Measurements from ENCODE around the gene FGGY. TPM values are rescaled to one million over a fixed set of nuclear protein-coding genes. Genes with fewer than 3 reads are reported as not detected.

The FGGY gene
- total and polyA plus RNA-seq, 2 donors (not counting 3 experiments of a cell fraction or from before 2014, with no cell fraction given), result 5.6 to 6.4 TPM

- no peaks in the 10 kb centered on the region for H3K9me1 ChIP-seq (replicated peaks; ENCODE audit: control insufficient read depth, extremely low read depth, insufficient read depth, low read length)
- intact Hi-C loops (cut with micrococcal nuclease), result no loop called here
- no peak overlapping the region for H3K9ac ChIP-seq (replicated peaks; ENCODE audit: extremely low read depth, insufficient read depth, low read length)
- no peaks in the 10 kb centered on the region for H3K27me3 ChIP-seq (ENCODE audit: control insufficient read depth in 2 of 2, insufficient read depth in 2 of 2, low read length in 2 of 2)
- ChIA-PET CTCF (no interaction called here), POLR2A (no interaction called here)
- no TSS peak for BruUV-seq (replicated peaks)
- H3K4me3 ChIP-seq (replicated peaks in 1 of 3; ENCODE audit: insufficient read depth in 1 of 3, low read depth in 1 of 3, low read length in 3 of 3), result no peak overlapping the region
- TF ChIP-seq JUN (IDR thresholded peaks at IDR 0.05; ENCODE audit: borderline replicate concordance, insufficient read depth, insufficient read length, low read depth), result no peak
- TF ChIP-seq GATA2 (IDR thresholded peaks at IDR 0.05; ENCODE audit: insufficient read depth, insufficient read length, low read depth, low read length), result no peak
- TF ChIP-seq, protein P1, sequence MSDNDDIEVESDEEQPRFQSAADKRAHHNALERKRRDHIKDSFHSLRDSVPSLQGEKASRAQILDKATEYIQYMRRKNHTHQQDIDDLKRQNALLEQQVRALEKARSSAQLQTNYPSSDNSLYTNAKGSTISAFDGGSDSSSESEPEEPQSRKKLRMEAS (IDR thresholded peaks at IDR 0.05; ENCODE audit: insufficient read depth, insufficient read length), result no peak
- TF ChIP-seq, protein P2, sequence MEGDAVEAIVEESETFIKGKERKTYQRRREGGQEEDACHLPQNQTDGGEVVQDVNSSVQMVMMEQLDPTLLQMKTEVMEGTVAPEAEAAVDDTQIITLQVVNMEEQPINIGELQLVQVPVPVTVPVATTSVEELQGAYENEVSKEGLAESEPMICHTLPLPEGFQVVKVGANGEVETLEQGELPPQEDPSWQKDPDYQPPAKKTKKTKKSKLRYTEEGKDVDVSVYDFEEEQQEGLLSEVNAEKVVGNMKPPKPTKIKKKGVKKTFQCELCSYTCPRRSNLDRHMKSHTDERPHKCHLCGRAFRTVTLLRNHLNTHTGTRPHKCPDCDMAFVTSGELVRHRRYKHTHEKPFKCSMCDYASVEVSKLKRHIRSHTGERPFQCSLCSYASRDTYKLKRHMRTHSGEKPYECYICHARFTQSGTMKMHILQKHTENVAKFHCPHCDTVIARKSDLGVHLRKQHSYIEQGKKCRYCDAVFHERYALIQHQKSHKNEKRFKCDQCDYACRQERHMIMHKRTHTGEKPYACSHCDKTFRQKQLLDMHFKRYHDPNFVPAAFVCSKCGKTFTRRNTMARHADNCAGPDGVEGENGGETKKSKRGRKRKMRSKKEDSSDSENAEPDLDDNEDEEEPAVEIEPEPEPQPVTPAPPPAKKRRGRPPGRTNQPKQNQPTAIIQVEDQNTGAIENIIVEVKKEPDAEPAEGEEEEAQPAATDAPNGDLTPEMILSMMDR (IDR thresholded peaks at IDR 0.05; ENCODE audit: extremely low read depth in 1 of 2, insufficient read depth in 1 of 2, low read depth in 1 of 2, low read length in 2 of 2), result no peak
- TF ChIP-seq MYC (IDR thresholded peaks at IDR 0.05; ENCODE audit: low read depth, low read length), result no peak
- no peak for TF ChIP-seq POLR2AphosphoS5 (IDR thresholded peaks at IDR 0.05; ENCODE audit: insufficient read depth, low read depth, low read length)
- TF ChIP-seq FOS (IDR thresholded peaks at IDR 0.05; ENCODE audit: borderline replicate concordance, insufficient read depth, low read length), result no peak
- TF ChIP-seq EZH2 (IDR thresholded peaks at IDR 0.05; ENCODE audit: borderline replicate concordance, low read depth, low read length, severe bottlenecking), result no peak
- TF ChIP-seq POLR2A (IDR thresholded peaks at IDR 0.05; ENCODE audit: low read depth, low read length), result no peak
- no peak overlapping the region for H3K27ac ChIP-seq (ENCODE audit: insufficient read depth, low read depth, low read length)
- H3K79me2 ChIP-seq (ENCODE audit: control insufficient read depth, insufficient read depth, low read length), result no peaks in the 10 kb centered on the region
- FAIRE-seq, result no peak
- H3K36me3 ChIP-seq (ENCODE audit: control insufficient read depth in 2 of 2, extremely low read depth in 1 of 2, insufficient read depth in 2 of 2, low read length in 2 of 2), result no peaks in the 10 kb centered on the region
- H3K4me1 ChIP-seq (ENCODE audit: control insufficient read depth, extremely low read depth, insufficient read depth, low read length), result peaks cover 1% of the 10 kb centered on the region
- H3K4me2 ChIP-seq (ENCODE audit: insufficient read depth, low read length), result no peak overlapping the region
- no peak overlapping the region for H2AFZ ChIP-seq (ENCODE audit: low read depth, low read length)
- H3K9me3 ChIP-seq (replicated peaks; ENCODE audit: control insufficient read depth, insufficient read depth, low read length), result no peaks in the 10 kb centered on the region
- dilution Hi-C loops (cut with MboI; ENCODE audit: extremely low pct_ligation_motif_present, low sequenced_read_pairs), result no loop called here
- no peaks in the 10 kb centered on the region for H4K20me1 ChIP-seq (replicated peaks; ENCODE audit: control insufficient read depth, extremely low read depth, insufficient read depth, low read length)
- DNase-seq (ENCODE audit: low read depth, low spot score), result no peak
Measured at GRCh38 chr1:59446257-59446901, 149.5 kb downstream of the FGGY start.

All from endothelial cell of umbilical vein (primary cell).